Measurements from ENCODE around the gene C9orf43.

C9orf43 gene

DNA sequence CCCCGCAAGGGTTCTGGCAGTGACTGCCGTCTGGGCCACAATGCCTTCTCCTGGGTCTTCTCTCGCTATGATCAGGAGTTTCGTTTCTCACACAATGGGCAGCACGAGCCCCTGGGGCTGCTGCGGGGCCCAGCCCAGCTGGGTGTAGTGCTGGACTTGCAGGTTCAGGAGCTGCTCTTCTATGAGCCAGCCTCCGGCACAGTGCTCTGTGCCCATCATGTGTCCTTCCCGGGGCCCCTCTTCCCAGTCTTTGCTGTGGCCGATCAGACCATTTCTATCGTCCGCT lies 40.7 kb upstream of the C9orf43 start:
- H3K27me3 ChIP-seq (ENCODE audit: insufficient read depth, poor library complexity, severe bottlenecking) = no peaks in the 10 kb centered on the region
- H3K27ac ChIP-seq (replicated peaks) = no peak overlapping the region
- DNase-seq (ENCODE audit: low read depth in 1 of 2, low spot score in 1 of 2) = no peak
- H3K4me3 ChIP-seq (replicated peaks; ENCODE audit: insufficient read depth, low read length) = no peak overlapping the region
- no peak for TF ChIP-seq SPI1 (IDR thresholded peaks at IDR 0.05; ENCODE audit: borderline replicate concordance, low read depth)
- no peak for TF ChIP-seq GABPA (IDR thresholded peaks at IDR 0.05; ENCODE audit: low read depth)
- no peak for TF ChIP-seq POLR2AphosphoS5 (IDR thresholded peaks at IDR 0.05; ENCODE audit: low read depth)
- TF ChIP-seq, protein P1, sequence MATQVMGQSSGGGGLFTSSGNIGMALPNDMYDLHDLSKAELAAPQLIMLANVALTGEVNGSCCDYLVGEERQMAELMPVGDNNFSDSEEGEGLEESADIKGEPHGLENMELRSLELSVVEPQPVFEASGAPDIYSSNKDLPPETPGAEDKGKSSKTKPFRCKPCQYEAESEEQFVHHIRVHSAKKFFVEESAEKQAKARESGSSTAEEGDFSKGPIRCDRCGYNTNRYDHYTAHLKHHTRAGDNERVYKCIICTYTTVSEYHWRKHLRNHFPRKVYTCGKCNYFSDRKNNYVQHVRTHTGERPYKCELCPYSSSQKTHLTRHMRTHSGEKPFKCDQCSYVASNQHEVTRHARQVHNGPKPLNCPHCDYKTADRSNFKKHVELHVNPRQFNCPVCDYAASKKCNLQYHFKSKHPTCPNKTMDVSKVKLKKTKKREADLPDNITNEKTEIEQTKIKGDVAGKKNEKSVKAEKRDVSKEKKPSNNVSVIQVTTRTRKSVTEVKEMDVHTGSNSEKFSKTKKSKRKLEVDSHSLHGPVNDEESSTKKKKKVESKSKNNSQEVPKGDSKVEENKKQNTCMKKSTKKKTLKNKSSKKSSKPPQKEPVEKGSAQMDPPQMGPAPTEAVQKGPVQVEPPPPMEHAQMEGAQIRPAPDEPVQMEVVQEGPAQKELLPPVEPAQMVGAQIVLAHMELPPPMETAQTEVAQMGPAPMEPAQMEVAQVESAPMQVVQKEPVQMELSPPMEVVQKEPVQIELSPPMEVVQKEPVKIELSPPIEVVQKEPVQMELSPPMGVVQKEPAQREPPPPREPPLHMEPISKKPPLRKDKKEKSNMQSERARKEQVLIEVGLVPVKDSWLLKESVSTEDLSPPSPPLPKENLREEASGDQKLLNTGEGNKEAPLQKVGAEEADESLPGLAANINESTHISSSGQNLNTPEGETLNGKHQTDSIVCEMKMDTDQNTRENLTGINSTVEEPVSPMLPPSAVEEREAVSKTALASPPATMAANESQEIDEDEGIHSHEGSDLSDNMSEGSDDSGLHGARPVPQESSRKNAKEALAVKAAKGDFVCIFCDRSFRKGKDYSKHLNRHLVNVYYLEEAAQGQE (IDR thresholded peaks at IDR 0.05; ENCODE audit: insufficient replicate concordance, low read depth) = no peak

DNA sequence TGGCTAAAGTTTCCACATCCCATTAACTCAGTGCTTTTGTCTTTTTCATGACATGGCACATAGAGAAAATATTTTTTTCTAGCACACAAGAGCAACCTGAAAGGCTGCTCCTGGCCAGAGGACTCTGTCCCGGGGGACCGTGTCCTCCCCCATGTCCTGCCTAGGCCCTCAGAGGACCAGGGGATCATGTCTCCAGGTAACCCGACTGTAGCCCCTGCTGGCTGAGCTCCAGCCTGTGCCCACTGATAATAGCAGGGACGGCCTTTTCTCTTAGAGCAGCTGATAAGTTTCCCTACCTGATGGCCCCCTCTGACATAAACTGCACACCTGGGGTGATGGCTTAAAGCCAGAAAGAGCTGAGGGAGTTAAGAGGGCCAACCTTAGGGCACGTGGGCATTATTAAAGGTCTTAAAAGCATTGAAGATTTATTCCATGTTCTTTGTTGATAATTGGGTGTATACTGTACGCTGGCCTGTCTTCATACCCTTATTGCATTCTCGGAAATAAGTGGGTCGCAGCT lies 39.7 kb upstream of the C9orf43 start:
- no peaks in the 10 kb centered on the region for H3K27me3 ChIP-seq (ENCODE audit: insufficient read depth, poor library complexity, severe bottlenecking)
- no peak for DNase-seq (ENCODE audit: low read depth in 1 of 2, low spot score in 1 of 2)
- TF ChIP-seq SPI1 (IDR thresholded peaks at IDR 0.05; ENCODE audit: borderline replicate concordance, low read depth) (no peak), GABPA (IDR thresholded peaks at IDR 0.05; ENCODE audit: low read depth) (no peak), POLR2AphosphoS5 (IDR thresholded peaks at IDR 0.05; ENCODE audit: low read depth) (no peak)
- TF ChIP-seq, protein P2, sequence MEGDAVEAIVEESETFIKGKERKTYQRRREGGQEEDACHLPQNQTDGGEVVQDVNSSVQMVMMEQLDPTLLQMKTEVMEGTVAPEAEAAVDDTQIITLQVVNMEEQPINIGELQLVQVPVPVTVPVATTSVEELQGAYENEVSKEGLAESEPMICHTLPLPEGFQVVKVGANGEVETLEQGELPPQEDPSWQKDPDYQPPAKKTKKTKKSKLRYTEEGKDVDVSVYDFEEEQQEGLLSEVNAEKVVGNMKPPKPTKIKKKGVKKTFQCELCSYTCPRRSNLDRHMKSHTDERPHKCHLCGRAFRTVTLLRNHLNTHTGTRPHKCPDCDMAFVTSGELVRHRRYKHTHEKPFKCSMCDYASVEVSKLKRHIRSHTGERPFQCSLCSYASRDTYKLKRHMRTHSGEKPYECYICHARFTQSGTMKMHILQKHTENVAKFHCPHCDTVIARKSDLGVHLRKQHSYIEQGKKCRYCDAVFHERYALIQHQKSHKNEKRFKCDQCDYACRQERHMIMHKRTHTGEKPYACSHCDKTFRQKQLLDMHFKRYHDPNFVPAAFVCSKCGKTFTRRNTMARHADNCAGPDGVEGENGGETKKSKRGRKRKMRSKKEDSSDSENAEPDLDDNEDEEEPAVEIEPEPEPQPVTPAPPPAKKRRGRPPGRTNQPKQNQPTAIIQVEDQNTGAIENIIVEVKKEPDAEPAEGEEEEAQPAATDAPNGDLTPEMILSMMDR (IDR thresholded peaks at IDR 0.05; ENCODE audit: insufficient read depth, low read length) = no peak
- TF ChIP-seq, protein P1 (IDR thresholded peaks at IDR 0.05; ENCODE audit: insufficient replicate concordance, low read depth) = no peak
- H3K4me3 ChIP-seq (replicated peaks; ENCODE audit: insufficient read depth, low read length) = no peak overlapping the region
- H3K27ac ChIP-seq (replicated peaks) = no peak overlapping the region

DNA sequence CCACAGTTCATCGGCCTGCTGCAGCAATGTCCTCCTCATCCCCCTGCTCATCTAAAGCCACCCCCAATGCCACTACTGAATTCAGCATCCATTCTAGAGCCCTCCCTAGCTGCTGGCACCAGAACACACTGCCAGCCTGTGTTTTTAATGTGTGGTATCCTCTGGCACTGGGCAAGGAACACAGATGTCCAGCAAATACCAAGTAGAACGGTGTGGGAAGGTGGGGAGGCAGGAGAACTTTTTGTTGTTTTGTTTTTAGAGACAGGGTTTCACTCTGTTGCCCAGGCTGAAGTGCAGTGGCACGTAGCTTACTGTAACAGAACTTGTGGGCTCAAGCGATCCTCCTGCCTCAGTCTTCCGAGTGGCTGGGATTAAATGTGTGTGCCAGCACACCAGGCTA lies 38.5 kb upstream of the C9orf43 start:
- H3K27ac ChIP-seq (replicated peaks) = no peak overlapping the region
- no peak for DNase-seq (ENCODE audit: low read depth in 1 of 2, low spot score in 1 of 2)
- H3K4me3 ChIP-seq (replicated peaks; ENCODE audit: insufficient read depth, low read length) = no peak overlapping the region
- no peaks in the 10 kb centered on the region for H3K27me3 ChIP-seq (ENCODE audit: insufficient read depth, poor library complexity, severe bottlenecking)
- no peak for TF ChIP-seq SPI1 (IDR thresholded peaks at IDR 0.05; ENCODE audit: borderline replicate concordance, low read depth)
- TF ChIP-seq GABPA (IDR thresholded peaks at IDR 0.05; ENCODE audit: low read depth) = no peak
- TF ChIP-seq, protein P1 (IDR thresholded peaks at IDR 0.05; ENCODE audit: insufficient replicate concordance, low read depth) = no peak
- TF ChIP-seq, protein P2 (IDR thresholded peaks at IDR 0.05; ENCODE audit: insufficient read depth, low read length) = no peak
- no peak for TF ChIP-seq POLR2AphosphoS5 (IDR thresholded peaks at IDR 0.05; ENCODE audit: low read depth)

Measured in HL-60 (cell line).